Stimulated activated CD8-positive, alpha-beta memory T cell treated with anti-CD3 and anti-CD28 coated beads, Interleukin-4, amount 100 ng/mL, for 24 hours (primary cell): Measurements from ENCODE around the gene VKORC1.
"Not testable (repeated sequence)": the region's sequence is repeated elsewhere in the genome, so short reads cannot be mapped to it uniquely, and the experiment has no call there.

Experiments used
- DNase-seq: peaks from one replicate; pipeline ENCODE4 v3.0.0-alpha.2; 2020; ENCODE audit warnings: low read depth

The VKORC1 gene

GRCh38 chr16:31107465-31107867 is 12.9 kb upstream of the VKORC1 start:
- no peak for DNase-seq

- no peak for DNase-seq
Observed at GRCh38 chr16:31106509-31107464, 12.2 kb upstream of the VKORC1 start.

GRCh38 chr16:31105677-31106213 is 11.1 kb upstream of the VKORC1 start:
- peak; percentile 77 for DNase-seq

GRCh38 chr16:31100876-31101641 is 6.5 kb upstream of the VKORC1 start:
- DNase-seq, result not testable (repeated sequence)

GRCh38 chr16:31099860-31100638 is 5.5 kb upstream of the VKORC1 start:
- no peak for DNase-seq

GRCh38 chr16:31094088-31094423 is 541 bp downstream of the VKORC1 start:
- no peak for DNase-seq

- DNase-seq, result no peak
Observed at GRCh38 chr16:31093132-31093703, 1.4 kb downstream of the VKORC1 start.

GRCh38 chr16:31092330-31092729 is 2.3 kb downstream of the VKORC1 start:
- no peak for DNase-seq

- no peak for DNase-seq
Observed at GRCh38 chr16:31090540-31090939, 4.1 kb downstream of the VKORC1 start.

- DNase-seq, result no peak
Observed at GRCh38 chr16:31089199-31089598, 5.4 kb downstream of the VKORC1 start.

GRCh38 chr16:31088459-31089183 is 6.0 kb downstream of the VKORC1 start, which contains the start of gene PRSS53:
PRSS53 (minus strand) TSS chr16:31088943; CDS start chr16:31088809, 134 bp downstream.
- DNase-seq, result no peak

- no peak for DNase-seq
Observed at GRCh38 chr16:31087971-31088370, 6.6 kb downstream of the VKORC1 start.

- no peak for DNase-seq
Observed at GRCh38 chr16:31087481-31087880, 7.1 kb downstream of the VKORC1 start.

- no peak for DNase-seq
Observed at GRCh38 chr16:31086629-31086906, 8.0 kb downstream of the VKORC1 start.

GRCh38 chr16:31085873-31086628 is 8.5 kb downstream of the VKORC1 start:
- DNase-seq, result no peak

GRCh38 chr16:31085411-31085810 is 9.2 kb downstream of the VKORC1 start:
- DNase-seq, result no peak

GRCh38 chr16:31084584-31085302 is 9.9 kb downstream of the VKORC1 start:
- no peak for DNase-seq

- DNase-seq, result no peak
Observed at GRCh38 chr16:31083981-31084380, 10.6 kb downstream of the VKORC1 start.

- DNase-seq, result no peak
Observed at GRCh38 chr16:31083556-31083955, 11.0 kb downstream of the VKORC1 start.

- DNase-seq, result no peak
Observed at GRCh38 chr16:31083081-31083480, 11.5 kb downstream of the VKORC1 start.
